HCT116 (cell line): ENCODE data around the gene CFAP61. TPM values are rescaled to one million over a fixed set of nuclear protein-coding genes. Genes with fewer than 3 reads are reported as not detected.

Experiments
- ATAC-seq: fragments of 200-7000 bp; cut with Tn5 transposase; 2 replicates; pipeline ENCODE4 v1.9.1; 2020; ENCODE audit warnings: mild to moderate bottlenecking, moderate library complexity
- BruUV-seq: library from RNA; stranded (reverse); fragments of 400-500 nt; replicated peaks from 2 replicates; lab custom pipeline; 2021; lab: Mats Ljungman, UMichigan
- CTCF ChIA-PET: fragments of 300-600 bp; sonication (Branson Sonifier 250); formaldehyde crosslinking; loops from one replicate; lab custom pipeline; 2021; ENCODE audit warnings: antibody characterized with exemption; lab: Charles Lee
- POLR2A ChIA-PET: fragments of 300-600, 350-600 bp; sonication (Branson Sonifier 250); formaldehyde crosslinking; loops from one replicate; lab custom pipeline; 2021; ENCODE audit warnings: antibody characterized with exemption; lab: Charles Lee
- RAD21 ChIA-PET, 2 experiments: fragments of 300-600 bp; sonication (Branson Sonifier 250); formaldehyde crosslinking; loops; one replicate each; lab custom pipeline; 2023; ENCODE audit warnings: low total read pairs in 2 of 2; ENCODE audit not compliant: uncharacterized antibody in 2 of 2, unreplicated experiment in 2 of 2, low non-redundant PET in 1 of 2; lab: Charles Lee
- DNase-seq: peaks from one replicate; pipeline ENCODE4 v3.0.0-alpha.2; 2010; ENCODE audit warnings: low read depth, low spot score
- H2AFZ ChIP-seq: fragments of 200-600 bp; shearing (Covaris generic), sonication (generic); 2 replicates; pipeline ENCODE4 v1.6.1; 2017; ENCODE audit warnings: low read depth, mixed run types, mixed read lengths, antibody characterized with exemption, low read length; ENCODE audit not compliant: poor library complexity, severe bottlenecking
- H3K27ac ChIP-seq: 2 replicates; pipeline ENCODE4 v1.5.1; 2012; ENCODE audit warnings: low read depth, low read length
- H3K27me3 ChIP-seq: fragments of 200-600 bp; sonication (generic); 2 replicates; pipeline ENCODE4 v1.6.1; 2016; ENCODE audit warnings: mixed run types, low read length, mixed read lengths; ENCODE audit not compliant: insufficient read depth
- H3K36me3 ChIP-seq, 2 experiments: fragments of 200-500 bp in 1 of 2; fragments of 200-600 bp in 1 of 2; sonication (Bioruptor generic) in 1 of 2; sonication (generic) in 1 of 2; 2 replicates each; pipeline versions ENCODE4 v1.5.1 to v1.6.1; 2014 to 2016; ENCODE audit warnings: low read length in 2 of 2, inconsistent platforms in 1 of 2, mixed read lengths in 1 of 2, mixed run types in 1 of 2; ENCODE audit not compliant: insufficient read depth in 2 of 2, control insufficient read depth in 1 of 2
- H3K4me1 ChIP-seq, 2 experiments: fragments of 200-600 bp in 1 of 2; sonication (generic) in 1 of 2; 2 replicates each; pipeline versions ENCODE4 v1.5.1 to v1.6.1; 2012 to 2017; ENCODE audit warnings: low read length in 2 of 2, inconsistent platforms in 1 of 2, mild to moderate bottlenecking in 1 of 2, mixed read lengths in 1 of 2, mixed run types in 1 of 2, moderate library complexity in 1 of 2; ENCODE audit not compliant: insufficient read depth in 2 of 2, control insufficient read depth in 1 of 2
- H3K4me2 ChIP-seq: fragments of 200-600 bp; sonication (generic); 2 replicates; pipeline ENCODE4 v1.6.1; 2017; ENCODE audit warnings: mixed run types, low read length, mixed read lengths
- H3K4me3 ChIP-seq, 2 experiments: fragments of 200-600 bp in 1 of 2; sonication (generic) in 1 of 2; replicated peaks in 1 of 2; 2 replicates each; pipeline ENCODE4 v1.5.1; 2011 to 2016; ENCODE audit warnings: low read length in 2 of 2, control low read depth in 1 of 2, low read depth in 1 of 2, mild to moderate bottlenecking in 1 of 2, mixed read lengths in 1 of 2, mixed run types in 1 of 2
- H3K79me2 ChIP-seq: fragments of 200-600 bp; sonication (generic); 2 replicates; pipeline ENCODE4 v1.6.1; 2017; ENCODE audit warnings: mild to moderate bottlenecking, mixed run types, low read length, moderate library complexity, mixed read lengths; ENCODE audit not compliant: insufficient read depth
- H3K9ac ChIP-seq: fragments of 200-600 bp; sonication (generic); 2 replicates; pipeline ENCODE4 v1.6.1; 2016; ENCODE audit warnings: low read length, mixed read lengths
- H3K9me2 ChIP-seq: fragments of 200-600 bp; sonication (generic), shearing (Covaris generic); 2 replicates; pipeline ENCODE4 v1.6.1; 2017; ENCODE audit warnings: mixed run types, mild to moderate bottlenecking, moderate library complexity; ENCODE audit not compliant: insufficient read depth
- H3K9me3 ChIP-seq, 2 experiments: fragments of 200-500 bp in 1 of 2; fragments of 200-600 bp in 1 of 2; sonication (Bioruptor generic) in 1 of 2; sonication (generic) in 1 of 2; 2 replicates each; pipeline ENCODE4 v1.6.1; 2014 to 2017; ENCODE audit warnings: low read length in 2 of 2, mixed read lengths in 2 of 2, inconsistent platforms in 1 of 2, low read depth in 1 of 2, mild to moderate bottlenecking in 1 of 2, mixed run types in 1 of 2, moderate library complexity in 1 of 2; ENCODE audit not compliant: control insufficient read depth in 1 of 2, insufficient read depth in 1 of 2
- H4K20me1 ChIP-seq: fragments of 200-600 bp; sonication (generic), shearing (Covaris generic); 2 replicates; pipeline ENCODE4 v1.6.1; 2017; ENCODE audit warnings: mixed run types, mild to moderate bottlenecking, moderate library complexity; ENCODE audit not compliant: insufficient read depth
- CBX3 ChIP-seq: IDR thresholded peaks from 2 replicates; pipeline ENCODE4 v1.6.1; 2012; ENCODE audit warnings: low read depth
- CEBPB ChIP-seq: IDR thresholded peaks from 2 replicates; pipeline ENCODE4 v1.6.1; 2012; ENCODE audit warnings: low read depth
- EGR1 ChIP-seq: IDR thresholded peaks from 2 replicates; pipeline ENCODE4 v1.6.1; 2012; ENCODE audit warnings: low read depth
- EZH2 ChIP-seq: fragments of 200-600 bp; sonication (generic); IDR thresholded peaks from 2 replicates; pipeline ENCODE4 v1.6.1; 2017; ENCODE audit warnings: antibody characterized with exemption, mixed run types
- EZH2phosphoT487 ChIP-seq: fragments of 200-600 bp; IDR thresholded peaks from 2 replicates; pipeline ENCODE4 v1.6.1; 2018; ENCODE audit warnings: antibody characterized with exemption, borderline replicate concordance
- JUND ChIP-seq: IDR thresholded peaks from 2 replicates; pipeline ENCODE4 v1.6.1; 2012
- REST ChIP-seq: IDR thresholded peaks from 2 replicates; pipeline ENCODE4 v1.6.1; 2012; ENCODE audit warnings: low read depth
- SP1 ChIP-seq: IDR thresholded peaks from 2 replicates; pipeline ENCODE4 v1.6.1; 2012; ENCODE audit warnings: low read depth
- TCF7L2 ChIP-seq: IDR thresholded peaks from 2 replicates; pipeline ENCODE4 v1.7.0; 2011; ENCODE audit warnings: borderline replicate concordance, inconsistent platforms; ENCODE audit not compliant: insufficient read depth, insufficient read length; ENCODE audit errors: extremely low read depth
- intact Hi-C: fragments of 100-400 bp; cut with micrococcal nuclease; formaldehyde crosslinking; loops from 2 replicates; pipeline ENCODE4 v1.10.0; 2022
- total RNA-seq: library from RNA; stranded (reverse); gene quantifications from one replicate; pipeline ENCODE4 v1.2.1, GENCODE V29; 2021; ENCODE audit not compliant: unreplicated experiment
- TF ChIP-seq, protein P1 (sequence below): IDR thresholded peaks from 2 replicates; pipeline ENCODE4 v1.6.1; 2012
- TF ChIP-seq, protein P2 (sequence below), 3 experiments: fragments of 200-600 bp in 1 of 3; sonication (generic) in 1 of 3; IDR thresholded peaks in 2 of 3; conservative IDR thresholded peaks in 1 of 3; 2 replicates each; pipeline ENCODE4 v1.5.1; 2012 to 2017; ENCODE audit warnings: low read depth in 2 of 3, low read length in 2 of 3, antibody characterized with exemption in 1 of 3, borderline replicate concordance in 1 of 3, control low read depth in 1 of 3, mild to moderate bottlenecking in 1 of 3, mixed read lengths in 1 of 3, mixed run types in 1 of 3, moderate library complexity in 1 of 3; ENCODE audit not compliant: insufficient read depth in 1 of 3

The CFAP61 gene
- total RNA-seq, 1 experiment from 2014 or later = 1.7 TPM

DNA sequence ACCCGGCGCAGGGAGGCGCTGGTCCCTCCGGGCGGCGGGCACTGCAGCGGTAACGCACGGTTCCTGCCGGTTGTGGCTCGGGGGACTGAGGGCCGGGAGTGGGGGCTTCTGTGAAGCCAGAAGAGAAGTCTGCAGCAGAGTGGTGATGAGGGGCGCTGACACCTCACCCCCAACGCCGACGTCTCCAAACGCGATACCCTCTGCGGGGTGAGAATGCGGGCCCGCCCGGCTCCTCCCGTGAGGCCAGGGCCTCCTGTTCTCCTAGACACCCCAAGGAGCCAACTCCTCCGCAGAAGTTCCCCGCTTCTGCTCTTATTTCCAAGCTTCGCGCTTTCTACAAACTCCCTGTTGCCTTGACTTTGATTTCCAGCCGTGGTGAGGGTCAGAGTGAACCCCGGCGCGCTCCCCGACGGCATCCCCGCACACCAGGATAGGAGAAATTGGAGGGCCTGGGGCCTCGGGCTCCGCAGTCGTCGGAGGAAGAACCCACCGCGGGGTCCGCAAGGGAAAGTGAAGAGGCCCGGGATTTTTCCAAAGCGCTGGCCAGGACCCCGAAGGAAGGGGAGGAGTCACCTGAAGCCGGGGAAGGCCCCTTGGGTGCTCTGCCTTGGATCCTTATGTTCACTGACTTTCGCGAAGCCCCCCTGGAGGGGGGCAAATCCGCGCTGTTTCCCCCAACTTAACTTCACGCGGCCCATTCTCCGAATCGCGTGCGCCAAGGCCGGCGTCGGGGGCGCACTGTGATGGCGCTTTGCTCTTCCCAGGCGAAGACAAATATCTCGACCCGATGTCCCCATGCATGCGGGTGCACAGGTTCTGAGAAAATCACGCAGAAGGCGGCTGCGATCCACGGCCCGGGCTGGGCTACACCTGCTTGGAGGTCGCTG is 312.5 kb downstream of the CFAP61 start:
- no peak overlapping the region for H3K4me2 ChIP-seq
- no peak overlapping the region for H3K4me3 ChIP-seq

More for the DNA sequence above, 312.5 kb downstream of the CFAP61 start:
- no peaks in the 10 kb centered on the region for H3K9me2 ChIP-seq
- H3K36me3 ChIP-seq = no peaks in the 10 kb centered on the region
- no peak overlapping the region for H2AFZ ChIP-seq
- CTCF ChIA-PET = no interaction called here
- intact Hi-C loops = no loop called here
- H3K9me3 ChIP-seq = no peaks in the 10 kb centered on the region
- no peak overlapping the region for H3K27ac ChIP-seq
- POLR2A ChIA-PET = no interaction called here
- H3K79me2 ChIP-seq = no peaks in the 10 kb centered on the region
- no peak overlapping the region for H3K9ac ChIP-seq
- TF ChIP-seq, protein P1, sequence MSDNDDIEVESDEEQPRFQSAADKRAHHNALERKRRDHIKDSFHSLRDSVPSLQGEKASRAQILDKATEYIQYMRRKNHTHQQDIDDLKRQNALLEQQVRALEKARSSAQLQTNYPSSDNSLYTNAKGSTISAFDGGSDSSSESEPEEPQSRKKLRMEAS = no peak
- TF ChIP-seq, protein P2, sequence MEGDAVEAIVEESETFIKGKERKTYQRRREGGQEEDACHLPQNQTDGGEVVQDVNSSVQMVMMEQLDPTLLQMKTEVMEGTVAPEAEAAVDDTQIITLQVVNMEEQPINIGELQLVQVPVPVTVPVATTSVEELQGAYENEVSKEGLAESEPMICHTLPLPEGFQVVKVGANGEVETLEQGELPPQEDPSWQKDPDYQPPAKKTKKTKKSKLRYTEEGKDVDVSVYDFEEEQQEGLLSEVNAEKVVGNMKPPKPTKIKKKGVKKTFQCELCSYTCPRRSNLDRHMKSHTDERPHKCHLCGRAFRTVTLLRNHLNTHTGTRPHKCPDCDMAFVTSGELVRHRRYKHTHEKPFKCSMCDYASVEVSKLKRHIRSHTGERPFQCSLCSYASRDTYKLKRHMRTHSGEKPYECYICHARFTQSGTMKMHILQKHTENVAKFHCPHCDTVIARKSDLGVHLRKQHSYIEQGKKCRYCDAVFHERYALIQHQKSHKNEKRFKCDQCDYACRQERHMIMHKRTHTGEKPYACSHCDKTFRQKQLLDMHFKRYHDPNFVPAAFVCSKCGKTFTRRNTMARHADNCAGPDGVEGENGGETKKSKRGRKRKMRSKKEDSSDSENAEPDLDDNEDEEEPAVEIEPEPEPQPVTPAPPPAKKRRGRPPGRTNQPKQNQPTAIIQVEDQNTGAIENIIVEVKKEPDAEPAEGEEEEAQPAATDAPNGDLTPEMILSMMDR (IDR thresholded peaks at IDR 0.05 in 2 of 3, conservative IDR thresholded peaks at IDR 0.05 in 1 of 3; ENCODE audit: borderline replicate concordance in 1 of 3, insufficient read depth in 1 of 3, low read depth in 2 of 3, low read length in 2 of 3) = no peak
- TF ChIP-seq EZH2 = no peak
- no peak for TF ChIP-seq CEBPB
- no peak for TF ChIP-seq TCF7L2
- no peak for TF ChIP-seq EZH2phosphoT487
- TF ChIP-seq SP1 = no peak
- no peak for TF ChIP-seq EGR1
- TF ChIP-seq REST = no peak
- no peak for TF ChIP-seq JUND
- TF ChIP-seq CBX3 = no peak
- TF ChIP-seq, all 23 proteins: peak for 0
- no peaks in the 10 kb centered on the region for H3K4me1 ChIP-seq
- peaks cover 19% of the 10 kb centered on the region for H3K27me3 ChIP-seq
- H4K20me1 ChIP-seq = no peaks in the 10 kb centered on the region
- RAD21 ChIA-PET = no interaction called here
- BruUV-seq = no TSS peak
- DNase-seq = no peak
- no peak for ATAC-seq
